ENCODE data around the gene GNAT3. TPM values are rescaled to one million over a fixed set of nuclear protein-coding genes. Genes with fewer than 3 reads are reported as not detected.

The GNAT3 gene
- total RNA-seq, 1 experiment from 2014 or later: not detected

- BruUV-seq (replicated peaks): no TSS peak
- DNase-seq: no peak
- Histone ChIP-seq H3K9me3 (ENCODE audit: insufficient read depth, low read depth) (peaks cover 16% of the 10 kb centered on the region; the same call in 1 of the 2 replicates), H3K4me2 (no peak overlapping the region), H4K20me1 (ENCODE audit: insufficient read depth) (no peaks in the 10 kb centered on the region), H2AFZ (no peak overlapping the region), H3K36me3 (ENCODE audit: low read depth) (no peaks in the 10 kb centered on the region), H3F3A (ENCODE audit: insufficient read depth, low read depth) (0 out of 2 replicates have a peak, but pooled peaks cover 3% of the 10 kb centered on the region), H3K27ac (no peak overlapping the region), H3K79me2 (ENCODE audit: low read depth) (no peaks in the 10 kb centered on the region), H3K27me3 (ENCODE audit: insufficient read depth, low read depth) (no peaks in the 10 kb centered on the region), H3K4me1 (replicated peaks; ENCODE audit: insufficient read depth) (peaks cover 18% of the 10 kb centered on the region), H3K9me2 (ENCODE audit: insufficient read depth) (no peaks in the 10 kb centered on the region), H3K4me3 (no peak overlapping the region)
- ChIA-PET POLR2A (ENCODE audit: unreplicated experiment) (no interaction called here), CTCF (no interaction called here)
- TF ChIP-seq EZH2 (IDR thresholded peaks at IDR 0.05; ENCODE audit: low read depth): no peak
- no peak for TF ChIP-seq CTCF (conservative IDR thresholded peaks at IDR 0.05)
- intact Hi-C loops (cut with micrococcal nuclease; ENCODE audit: unreplicated experiment): no loop called here
These were observed 38.1 kb upstream of the GNAT3 start for GRCh38 chr7:80550005-80550404.

GRCh38 chr7:80548840-80549530 lies 37.1 kb upstream of the GNAT3 start:
- H3K36me3 ChIP-seq (ENCODE audit: low read depth): no peaks in the 10 kb centered on the region
- no TSS peak for BruUV-seq (replicated peaks)
- POLR2A ChIA-PET (ENCODE audit: unreplicated experiment): interaction anchor here (0.6 kb wide), 1 partner anchor 95 kb away, joined by 3 read pairs; no protein-coding TSS in a partner anchor
- H3F3A ChIP-seq (ENCODE audit: insufficient read depth, low read depth): 0 out of 2 replicates have a peak, but pooled peaks cover 3% of the 10 kb centered on the region
- no peaks in the 10 kb centered on the region for H4K20me1 ChIP-seq (ENCODE audit: insufficient read depth)
- H3K27me3 ChIP-seq (ENCODE audit: insufficient read depth, low read depth): no peaks in the 10 kb centered on the region
- no peak overlapping the region for H3K27ac ChIP-seq
- H3K4me1 ChIP-seq (replicated peaks; ENCODE audit: insufficient read depth): peaks cover 18% of the 10 kb centered on the region
- no peak for TF ChIP-seq EZH2 (IDR thresholded peaks at IDR 0.05; ENCODE audit: low read depth)
- TF ChIP-seq CTCF (conservative IDR thresholded peaks at IDR 0.05): no peak
- CTCF ChIA-PET: no interaction called here
- intact Hi-C loops (cut with micrococcal nuclease; ENCODE audit: unreplicated experiment): no loop called here
- H3K4me3 ChIP-seq: no peak overlapping the region
- no peaks in the 10 kb centered on the region for H3K9me2 ChIP-seq (ENCODE audit: insufficient read depth)
- no peak overlapping the region for H3K4me2 ChIP-seq
- no peak for DNase-seq
- H2AFZ ChIP-seq: no peak overlapping the region; the same call in 1 of the 2 replicates
- no peaks in the 10 kb centered on the region for H3K79me2 ChIP-seq (ENCODE audit: low read depth)
- peaks cover 26% of the 10 kb centered on the region for H3K9me3 ChIP-seq (ENCODE audit: insufficient read depth, low read depth)

- peaks cover 43% of the 10 kb centered on the region for H3K9me3 ChIP-seq (ENCODE audit: insufficient read depth, low read depth)
- no peak overlapping the region for H2AFZ ChIP-seq
- no peaks in the 10 kb centered on the region for H3K27me3 ChIP-seq (ENCODE audit: insufficient read depth, low read depth)
- H3F3A ChIP-seq (ENCODE audit: insufficient read depth, low read depth): peaks cover 6% of the 10 kb centered on the region
- no peaks in the 10 kb centered on the region for H3K9me2 ChIP-seq (ENCODE audit: insufficient read depth)
- H3K4me2 ChIP-seq: peak overlapping the region; percentile 46
- no peaks in the 10 kb centered on the region for H4K20me1 ChIP-seq (ENCODE audit: insufficient read depth)
- H3K4me3 ChIP-seq: peak overlapping the region; percentile 20
- H3K27ac ChIP-seq: peak overlapping the region; percentile 74
- peaks cover 17% of the 10 kb centered on the region for H3K4me1 ChIP-seq (replicated peaks; ENCODE audit: insufficient read depth)
- H3K36me3 ChIP-seq (ENCODE audit: low read depth): no peaks in the 10 kb centered on the region
- peak; percentile 15 to 95 for DNase-seq
- H3K79me2 ChIP-seq (ENCODE audit: low read depth): no peaks in the 10 kb centered on the region
- BruUV-seq (replicated peaks): no TSS peak
- no peak for TF ChIP-seq EZH2 (IDR thresholded peaks at IDR 0.05; ENCODE audit: low read depth)
- no peak for TF ChIP-seq CTCF (conservative IDR thresholded peaks at IDR 0.05)
- ChIA-PET CTCF (interaction anchor here (0.7 kb wide), 1 partner anchor 114 kb away, joined by 5 read pairs; no protein-coding TSS in a partner anchor), POLR2A (ENCODE audit: unreplicated experiment) (interaction anchor here (0.6 to 0.8 kb wide), 4 partner anchors 22 to 389 kb away, joined by 6 to 7 read pairs (median 6); no protein-coding TSS in a partner anchor)
- intact Hi-C loops (cut with micrococcal nuclease; ENCODE audit: unreplicated experiment): loop anchor here (1.0 to 5.0 kb wide), 2 partner anchors 43 to 60 kb away; no protein-coding TSS in a partner anchor
These were observed 30.5 kb upstream of the GNAT3 start for GRCh38 chr7:80542398-80542797.
